Tibial artery (tissue), 4 donors: ENCODE measurements around the gene ARHGAP45.

Experiments used
- DNase-seq, 2 donors: peaks; one replicate each; pipeline ENCODE4 v3.0.0-alpha.2; 2019
- H3K27ac ChIP-seq, 2 donors: fragments of 200-600 bp; sonication (generic) in 1 of 2; 1 replicate in 1 of 2; 2 replicates in 1 of 2; pipeline ENCODE4 v1.5.1; 2018 to 2019; ENCODE audit warnings: mild to moderate bottlenecking in 1 of 2
- H3K27me3 ChIP-seq, 2 donors: fragments of 200-600 bp; sonication (generic) in 1 of 2; one replicate each; pipeline versions ENCODE4 v1.5.1 to v1.6.0; 2016 to 2019
- H3K36me3 ChIP-seq, 3 donors: fragments of 200-600 bp; sonication (generic) in 2 of 3; one replicate each; pipeline ENCODE4 v1.5.1; 2016 to 2019; ENCODE audit warnings: mild to moderate bottlenecking in 2 of 3
- H3K4me1 ChIP-seq, 4 donors: fragments of 200-600 bp; sonication (generic) in 2 of 4; 1 replicate in 3 of 4; 2 replicates in 1 of 4; pipeline ENCODE4 v1.5.1; 2016 to 2019
- H3K4me3 ChIP-seq, 2 donors: fragments of 200-600 bp; sonication (generic) in 1 of 2; 1 replicate in 1 of 2; 2 replicates in 1 of 2; pipeline ENCODE4 v1.5.1; 2018 to 2019; ENCODE audit warnings: mild to moderate bottlenecking in 2 of 2
- H3K9me3 ChIP-seq, 3 donors: fragments of 200-600 bp; sonication (generic) in 1 of 3; one replicate each; pipeline ENCODE4 v1.5.1; 2016 to 2019
- CTCF ChIP-seq, 2 experiments: fragments of 200-600 bp in 1 of 2; fragments of 450-650 bp in 1 of 2; IDR thresholded peaks; one replicate each; pipeline ENCODE4 v1.5.1; 2017 to 2019; ENCODE audit warnings: antibody characterized with exemption in 2 of 2, mild to moderate bottlenecking in 1 of 2, moderate library complexity in 1 of 2
- intact Hi-C: fragments of 100-400 bp; cut with DNase I; formaldehyde crosslinking; loops from one replicate; pipeline ENCODE4 v1.15.0; 2023; ENCODE audit warnings: low total_unique reads

The ARHGAP45 gene

GRCh38 chr19:1110809-1111640, 44.1 kb downstream of the ARHGAP45 start:
- Histone ChIP-seq H3K36me3 (peaks cover 36 to 94% (median 93%) of the 10 kb centered on the region in 3 donors), H3K4me3 (no peak overlapping the region), H3K9me3 (no peaks in the 10 kb centered on the region), H3K4me1 (peaks cover 0 to 43% (median 31%) of the 10 kb centered on the region in 4 donors), H3K27me3 (no peaks in the 10 kb centered on the region), H3K27ac (peak overlapping the region; percentile 76 to 84)
- no peak for DNase-seq
- intact Hi-C loops = loop anchor here (5.0 kb wide), 1 partner anchor 81 kb away; no protein-coding TSS in a partner anchor
- no peak for TF ChIP-seq CTCF (IDR thresholded peaks at IDR 0.05)

- Histone ChIP-seq H3K36me3 (peaks cover 36 to 94% (median 93%) of the 10 kb centered on the region in 3 donors), H3K4me1 (peaks cover 0 to 35% (median 25%) of the 10 kb centered on the region in 4 donors), H3K27me3 (no peaks in the 10 kb centered on the region), H3K9me3 (no peaks in the 10 kb centered on the region), H3K27ac (peak overlapping the region; percentile 76 to 84), H3K4me3 (no peak overlapping the region)
- no peak for TF ChIP-seq CTCF (IDR thresholded peaks at IDR 0.05)
- intact Hi-C loops = loop anchor here (5.0 kb wide), 1 partner anchor 81 kb away; no protein-coding TSS in a partner anchor
- no peak for DNase-seq
Observed at GRCh38 chr19:1111641-1112267, 44.8 kb downstream of the ARHGAP45 start.

GRCh38 chr19:1112268-1113029, 45.5 kb downstream of the ARHGAP45 start:
- Histone ChIP-seq H3K27me3 (no peaks in the 10 kb centered on the region), H3K4me3 (no peak overlapping the region), H3K9me3 (no peaks in the 10 kb centered on the region), H3K36me3 (peaks cover 36 to 94% (median 93%) of the 10 kb centered on the region in 3 donors), H3K4me1 (peaks cover 0 to 28% (median 22%) of the 10 kb centered on the region in 4 donors), H3K27ac (peak overlapping the region; percentile 76 to 84)
- DNase-seq = no peak
- intact Hi-C loops = loop anchor here (1.0 to 5.0 kb wide), 2 partner anchors 80 to 128 kb away; no protein-coding TSS in a partner anchor
- TF ChIP-seq CTCF (IDR thresholded peaks at IDR 0.05) = no peak

- Histone ChIP-seq H3K36me3 (peaks cover 43 to 94% (median 93%) of the 10 kb centered on the region in 3 donors), H3K4me3 (no peak overlapping the region), H3K9me3 (no peaks in the 10 kb centered on the region), H3K27ac (peak overlapping the region; percentile 76 to 84), H3K4me1 (peaks cover 0 to 27% (median 18%) of the 10 kb centered on the region in 4 donors), H3K27me3 (no peaks in the 10 kb centered on the region)
- DNase-seq = peak; percentile 97 to 98
- TF ChIP-seq CTCF (IDR thresholded peaks at IDR 0.05) = peak; percentile 94 to 96
- intact Hi-C loops = loop anchor here (1.0 to 5.0 kb wide), 2 partner anchors 79 to 127 kb away; no protein-coding TSS in a partner anchor
Observed at GRCh38 chr19:1113030-1113985, 46.3 kb downstream of the ARHGAP45 start.
